ENCODE data around the gene MAP3K2.

The MAP3K2 gene

GRCh38 chr2:127277028-127277427 lies 110.7 kb downstream of the MAP3K2 start:
- no peak for DNase-seq

DNA sequence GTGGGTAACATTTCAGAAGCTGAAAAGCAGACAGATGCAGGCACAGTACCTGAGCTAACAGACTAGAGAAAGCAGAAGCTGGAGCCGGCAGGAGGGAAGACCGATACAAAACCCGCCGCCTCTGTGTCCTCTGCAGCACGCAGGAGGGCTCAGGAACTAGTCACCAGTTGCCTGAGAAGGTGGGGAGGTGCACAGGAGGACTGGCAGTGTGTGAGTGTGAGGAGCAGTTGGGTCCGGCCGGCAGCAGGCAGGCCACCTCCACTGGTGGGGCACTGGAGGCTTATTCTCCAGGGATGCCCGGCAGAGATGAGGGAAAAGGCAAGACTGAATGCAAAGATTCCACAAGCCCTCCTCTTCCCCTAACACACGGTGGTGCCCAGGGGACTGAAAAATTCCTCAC lies 112.0 kb downstream of the MAP3K2 start:
- no peak for DNase-seq

DNA sequence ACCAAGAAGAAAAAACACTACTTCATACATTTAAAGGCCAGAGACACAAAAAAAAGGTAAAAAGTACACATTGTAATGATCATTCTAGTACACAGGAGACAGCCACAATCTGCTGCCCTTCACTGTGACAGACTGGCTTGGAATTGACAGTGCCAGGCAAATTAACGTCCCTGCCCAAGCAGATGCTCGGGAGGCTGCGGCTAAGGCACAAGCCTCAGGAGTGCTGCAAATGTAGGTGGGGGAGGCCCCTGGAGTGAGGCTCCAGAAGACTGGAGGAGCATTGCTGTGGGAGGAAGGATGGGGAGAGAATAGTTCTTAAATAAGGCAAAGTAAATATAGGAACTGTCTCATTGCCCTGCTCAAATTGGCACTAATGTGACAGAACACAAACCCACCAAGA lies 112.4 kb downstream of the MAP3K2 start:
- no peak for DNase-seq

GRCh38 chr2:127270663-127271062 lies 117.1 kb downstream of the MAP3K2 start:
- DNase-seq, result no peak

DNA sequence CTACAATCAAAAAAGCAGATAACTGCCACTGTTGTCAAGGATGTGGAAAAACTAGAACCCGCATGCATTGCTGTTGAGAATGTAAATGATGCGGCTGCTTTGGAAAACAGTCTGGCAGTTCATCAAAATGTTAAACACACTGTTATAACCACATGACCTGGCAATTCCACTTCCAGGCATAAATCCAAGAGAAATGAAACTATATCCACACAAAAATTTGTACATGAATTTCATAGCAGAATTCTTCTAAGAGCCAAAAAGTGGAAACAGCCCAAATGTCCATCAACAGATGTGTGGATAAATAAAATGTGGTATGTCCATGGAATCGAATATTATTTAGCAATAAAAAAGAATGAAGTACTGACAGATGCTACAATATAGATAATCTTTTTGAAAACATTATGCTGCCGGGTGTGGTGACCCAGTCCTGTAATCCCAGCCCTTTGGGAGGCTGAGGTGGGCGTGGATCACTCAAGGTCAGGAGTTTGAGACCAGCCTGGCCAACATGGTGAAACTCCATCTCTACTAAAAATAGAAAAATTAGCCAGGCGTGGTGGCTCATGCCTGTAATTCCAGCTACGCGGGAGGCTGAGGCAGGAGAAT lies 125.9 kb downstream of the MAP3K2 start:
- no peak for DNase-seq

DNA sequence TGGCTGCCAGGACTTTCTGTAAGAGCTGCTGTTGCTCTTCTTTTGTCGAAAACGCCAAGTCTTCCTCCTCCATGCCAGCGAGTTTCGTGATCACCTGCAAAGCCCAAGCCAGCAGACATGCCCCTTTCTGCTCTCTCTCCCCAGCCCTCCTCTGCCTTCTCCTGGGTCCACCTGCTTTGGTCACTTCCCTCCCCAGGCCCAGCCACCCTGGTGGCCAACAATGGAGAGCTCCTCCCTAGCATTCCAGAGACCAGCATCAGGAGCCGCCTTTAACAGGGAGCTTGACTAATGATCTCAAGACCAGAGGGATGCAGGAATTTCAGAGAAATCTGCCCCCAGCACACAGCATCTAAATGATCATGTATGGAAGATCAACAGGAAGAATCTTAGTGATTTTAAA lies 128.4 kb downstream of the MAP3K2 start:
- no peak for DNase-seq

- no peak for DNase-seq
These were observed 130.9 kb downstream of the MAP3K2 start for GRCh38 chr2:127256866-127257265.

GRCh38 chr2:127256381-127256780 lies 131.4 kb downstream of the MAP3K2 start:
- no peak for DNase-seq

DNA sequence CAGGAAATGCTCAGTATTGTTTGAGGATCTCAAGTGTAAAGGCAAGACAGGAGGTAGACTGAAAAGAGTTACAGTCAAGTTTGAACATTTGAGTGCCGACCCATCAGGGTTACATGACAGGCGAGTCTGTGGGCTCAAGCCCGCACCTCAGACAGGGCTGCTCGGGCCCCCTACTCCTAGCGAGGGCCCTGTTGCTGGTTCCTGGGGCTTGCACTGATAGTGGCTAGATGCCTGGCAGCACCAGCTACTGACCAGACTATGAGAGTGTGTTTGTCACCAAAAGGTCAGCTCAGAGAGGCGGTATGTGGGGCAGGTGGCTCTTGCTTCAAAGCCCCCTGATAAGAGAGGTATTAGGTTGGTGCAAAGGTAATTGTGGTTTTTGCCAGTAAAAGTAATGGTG lies 132.1 kb downstream of the MAP3K2 start:
- DNase-seq, result no peak

GRCh38 chr2:127255146-127255545 lies 132.6 kb downstream of the MAP3K2 start:
- DNase-seq, result no peak

- no peak for DNase-seq
These were observed 133.3 kb downstream of the MAP3K2 start for GRCh38 chr2:127254386-127254981.

Data from NCI-H774 (cell line).